ENCODE measurements around the gene DOCK9.

Gene DOCK9

DNA sequence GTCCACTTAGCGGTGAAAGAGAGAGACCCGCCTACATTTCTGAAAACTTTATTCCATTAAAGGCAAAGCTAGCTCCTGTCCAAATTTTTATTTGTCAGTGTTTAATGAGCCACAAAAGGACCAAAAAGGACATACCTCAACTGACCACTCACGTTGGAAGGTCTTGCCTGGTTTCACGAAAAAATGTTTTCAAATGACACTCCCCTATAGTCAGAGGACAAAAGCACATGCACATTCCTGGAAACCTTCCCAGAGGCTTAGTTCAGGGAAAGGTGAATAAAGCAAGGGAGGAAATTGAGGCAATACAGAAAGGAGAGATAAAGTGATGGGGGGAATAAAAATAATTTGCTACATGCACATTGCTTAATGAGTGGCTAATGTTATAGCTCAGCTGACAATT is 55.6 kb downstream of the DOCK9 start:
- peak; percentile 34 for DNase-seq (ENCODE audit: low read depth)
- TF ChIP-seq CTCF (conservative IDR thresholded peaks at IDR 0.05; ENCODE audit: low read depth, low read length), result no peak
- H3K4me3 ChIP-seq (ENCODE audit: low read depth, low read length), result no peak overlapping the region

GRCh38 chr13:98921786-98922185 is 56.1 kb downstream of the DOCK9 start:
- H3K4me3 ChIP-seq (ENCODE audit: low read depth, low read length), result no peak overlapping the region
- DNase-seq (ENCODE audit: low read depth), result no peak
- TF ChIP-seq CTCF (conservative IDR thresholded peaks at IDR 0.05; ENCODE audit: low read depth, low read length), result no peak

DNA sequence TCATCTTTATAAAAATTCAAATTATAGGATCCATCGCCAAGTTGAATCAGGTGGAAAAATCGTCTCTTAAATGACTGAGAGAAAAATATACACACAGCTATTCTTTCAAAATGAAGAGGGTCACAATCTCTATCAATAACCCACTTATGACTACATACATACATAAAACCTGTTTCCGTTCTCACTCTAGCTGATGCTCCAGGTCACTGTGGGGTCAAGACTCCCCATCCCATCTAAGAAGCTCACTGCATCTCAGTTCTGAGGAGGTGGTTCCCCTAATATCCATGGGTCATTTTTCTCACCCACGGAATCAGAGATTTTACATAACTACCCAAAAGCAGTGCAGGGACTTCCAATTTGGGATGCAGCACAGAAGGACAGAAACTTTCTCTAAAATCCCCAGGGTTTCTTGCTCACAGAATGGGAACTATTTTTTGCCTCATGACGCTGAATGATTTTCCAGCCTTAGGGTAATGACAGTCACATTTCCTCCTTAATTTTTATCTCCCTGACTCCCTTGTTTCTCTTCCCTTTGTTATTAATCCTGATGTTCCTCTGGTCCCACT is 56.8 kb downstream of the DOCK9 start:
- no peak for TF ChIP-seq CTCF (conservative IDR thresholded peaks at IDR 0.05; ENCODE audit: low read depth, low read length)
- DNase-seq (ENCODE audit: low read depth), result no peak

DNA sequence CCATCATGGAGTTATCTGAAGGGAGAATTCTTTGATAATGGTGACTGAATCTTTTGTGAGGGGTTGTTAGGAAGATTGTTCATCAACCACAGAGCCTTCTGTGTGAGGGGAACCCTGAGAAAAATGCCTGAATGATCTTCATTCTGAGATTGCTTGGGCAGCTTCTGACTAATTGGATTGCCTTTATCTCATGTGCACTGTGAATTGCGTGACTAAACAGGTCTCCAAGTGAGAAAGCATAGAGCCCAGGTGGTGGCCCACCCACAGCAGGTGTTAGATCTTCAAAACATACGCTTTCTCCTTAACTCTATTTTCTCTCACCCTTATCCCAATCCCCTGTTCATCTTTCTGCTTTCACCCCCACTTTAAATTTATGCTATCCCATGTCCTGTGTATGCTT is 58.3 kb downstream of the DOCK9 start:
- no peak overlapping the region for H3K4me3 ChIP-seq (ENCODE audit: low read depth, low read length)
- TF ChIP-seq CTCF (conservative IDR thresholded peaks at IDR 0.05; ENCODE audit: low read depth, low read length), result no peak
- DNase-seq (ENCODE audit: low read depth), result no peak

More for the DNA sequence above, 56.8 kb downstream of the DOCK9 start:
- H3K4me3 ChIP-seq (ENCODE audit: low read depth, low read length), result no peak overlapping the region

DNA sequence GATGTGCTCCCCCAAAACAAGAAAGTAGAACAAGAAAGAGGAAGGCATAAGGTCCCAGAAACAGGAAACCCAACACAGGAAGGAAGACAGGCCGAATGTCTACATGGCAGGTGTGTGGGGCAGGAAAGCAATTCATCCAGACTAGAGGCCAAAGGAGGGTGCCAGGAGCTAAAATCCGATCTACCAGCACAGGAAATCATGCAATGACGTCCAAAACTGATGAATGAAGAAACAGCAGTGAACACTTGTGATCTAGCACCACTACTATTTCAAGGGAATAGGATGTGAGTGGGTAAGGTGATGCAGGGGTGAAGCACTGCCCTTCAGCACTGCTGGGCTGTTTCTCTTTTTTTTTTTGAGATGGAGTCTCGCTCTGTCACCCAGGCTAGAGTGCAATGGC is 59.1 kb downstream of the DOCK9 start:
- no peak overlapping the region for H3K4me3 ChIP-seq (ENCODE audit: low read depth, low read length)
- DNase-seq (ENCODE audit: low read depth), result no peak
- TF ChIP-seq CTCF (conservative IDR thresholded peaks at IDR 0.05; ENCODE audit: low read depth, low read length), result no peak

GRCh38 chr13:98917116-98917515 is 60.7 kb downstream of the DOCK9 start:
- H3K4me3 ChIP-seq (ENCODE audit: low read depth, low read length), result no peak overlapping the region
- TF ChIP-seq CTCF (conservative IDR thresholded peaks at IDR 0.05; ENCODE audit: low read depth, low read length), result no peak
- no peak for DNase-seq (ENCODE audit: low read depth)

DNA sequence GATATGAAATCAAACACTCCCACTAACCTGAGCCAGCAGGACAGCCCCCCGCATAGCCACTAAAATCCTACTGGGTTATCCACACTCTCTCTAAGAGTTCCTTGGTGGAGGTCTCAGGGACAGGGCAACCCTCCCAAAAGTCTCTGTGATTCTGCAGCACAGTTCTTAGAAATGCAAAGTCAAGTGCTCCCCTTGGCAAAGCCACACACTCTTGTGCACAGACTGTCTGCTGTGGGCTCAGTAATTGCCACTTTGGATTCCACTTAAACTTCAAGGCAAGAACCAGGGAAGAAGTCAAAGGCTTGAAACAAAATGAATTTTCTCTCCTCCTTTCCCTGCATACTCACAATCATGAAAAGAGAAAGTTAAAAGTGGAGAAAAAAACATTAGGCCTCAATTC is 61.5 kb downstream of the DOCK9 start:
- H3K4me3 ChIP-seq (ENCODE audit: low read depth, low read length), result no peak overlapping the region
- no peak for DNase-seq (ENCODE audit: low read depth)
- TF ChIP-seq CTCF (conservative IDR thresholded peaks at IDR 0.05; ENCODE audit: low read depth, low read length), result no peak
